ENCODE results near the gene INO80.
A peak's percentile ranks its signal among the peaks of the same experiment; 100 is the strongest.

Gene INO80

GRCh38 chr15:41047474-41047873 lies 68.6 kb downstream of the INO80 start:
- H3K4me3 ChIP-seq: no peak overlapping the region
- no peak overlapping the region for H3K9ac ChIP-seq (ENCODE audit: insufficient read length)
- no peaks in the 10 kb centered on the region for H3K9me3 ChIP-seq (ENCODE audit: low read depth, low read length)
- DNase-seq (ENCODE audit: low read depth, low spot score): no peak
- H3K27ac ChIP-seq: no peak overlapping the region
- peaks cover 73% of the 10 kb centered on the region for H3K36me3 ChIP-seq (ENCODE audit: insufficient read depth, low read length)
- TF ChIP-seq POLR2AphosphoS5 (IDR thresholded peaks at IDR 0.05; ENCODE audit: borderline replicate concordance, low read depth, low read length) (no peak), EZH2 (IDR thresholded peaks at IDR 0.05) (no peak)

- Histone ChIP-seq H3K9me3 (ENCODE audit: low read depth, low read length) (no peaks in the 10 kb centered on the region), H3K9ac (ENCODE audit: insufficient read length) (peak overlapping the region; percentile 29), H3K27ac (peak overlapping the region; percentile 95), H3K36me3 (ENCODE audit: insufficient read depth, low read length) (peaks cover 71% of the 10 kb centered on the region), H3K4me3 (peak overlapping the region; percentile 64)
- TF ChIP-seq EZH2 (IDR thresholded peaks at IDR 0.05) (no peak), POLR2AphosphoS5 (IDR thresholded peaks at IDR 0.05; ENCODE audit: borderline replicate concordance, low read depth, low read length) (no peak; the same call in 1 of the 2 replicates), FOXP2 (optimal IDR thresholded peaks at IDR 0.05; ENCODE audit: control extremely low read depth, extremely low read length, insufficient read depth) (no peak)
- DNase-seq (ENCODE audit: low read depth, low spot score): peak; percentile 86
Measured at GRCh38 chr15:41043276-41043951, 72.7 kb downstream of the INO80 start.

GRCh38 chr15:41042851-41043250 lies 73.2 kb downstream of the INO80 start:
- H3K9ac ChIP-seq (ENCODE audit: insufficient read length): peak overlapping the region; percentile 29
- H3K36me3 ChIP-seq (ENCODE audit: insufficient read depth, low read length): peaks cover 66% of the 10 kb centered on the region
- H3K9me3 ChIP-seq (ENCODE audit: low read depth, low read length): no peaks in the 10 kb centered on the region
- H3K27ac ChIP-seq: peak overlapping the region; percentile 95
- H3K4me3 ChIP-seq: peak overlapping the region; percentile 64
- peak; percentile 51 for DNase-seq (ENCODE audit: low read depth, low spot score)
- TF ChIP-seq EZH2 (IDR thresholded peaks at IDR 0.05) (no peak), FOXP2 (optimal IDR thresholded peaks at IDR 0.05; ENCODE audit: control extremely low read depth, extremely low read length, insufficient read depth) (peak; percentile 49), POLR2AphosphoS5 (IDR thresholded peaks at IDR 0.05; ENCODE audit: borderline replicate concordance, low read depth, low read length) (no peak)

GRCh38 chr15:41039121-41039520 lies 77.0 kb downstream of the INO80 start:
- no peaks in the 10 kb centered on the region for H3K9me3 ChIP-seq (ENCODE audit: low read depth, low read length)
- no peak overlapping the region for H3K27ac ChIP-seq
- no peak overlapping the region for H3K9ac ChIP-seq (ENCODE audit: insufficient read length)
- TF ChIP-seq FOXP2 (optimal IDR thresholded peaks at IDR 0.05; ENCODE audit: control extremely low read depth, extremely low read length, insufficient read depth) (no peak), EZH2 (IDR thresholded peaks at IDR 0.05) (no peak), POLR2AphosphoS5 (IDR thresholded peaks at IDR 0.05; ENCODE audit: borderline replicate concordance, low read depth, low read length) (no peak)
- no peak overlapping the region for H3K4me3 ChIP-seq
- no peak for DNase-seq (ENCODE audit: low read depth, low spot score)
- peaks cover 38% of the 10 kb centered on the region for H3K36me3 ChIP-seq (ENCODE audit: insufficient read depth, low read length)

GRCh38 chr15:41032079-41032328 lies 84.1 kb downstream of the INO80 start:
- Histone ChIP-seq H3K9ac (ENCODE audit: insufficient read length) (peak overlapping the region; percentile 26), H3K4me3 (no peak overlapping the region), H3K9me3 (ENCODE audit: low read depth, low read length) (no peaks in the 10 kb centered on the region), H3K27ac (peak overlapping the region; percentile 60), H3K36me3 (ENCODE audit: insufficient read depth, low read length) (peaks cover 18% of the 10 kb centered on the region)
- no peak for TF ChIP-seq POLR2AphosphoS5 (IDR thresholded peaks at IDR 0.05; ENCODE audit: borderline replicate concordance, low read depth, low read length)
- TF ChIP-seq EZH2 (IDR thresholded peaks at IDR 0.05): no peak
- no peak for TF ChIP-seq FOXP2 (optimal IDR thresholded peaks at IDR 0.05; ENCODE audit: control extremely low read depth, extremely low read length, insufficient read depth)
- DNase-seq (ENCODE audit: low read depth, low spot score): no peak

- no peak for TF ChIP-seq POLR2AphosphoS5 (IDR thresholded peaks at IDR 0.05; ENCODE audit: borderline replicate concordance, low read depth, low read length)
- no peak for TF ChIP-seq FOXP2 (optimal IDR thresholded peaks at IDR 0.05; ENCODE audit: control extremely low read depth, extremely low read length, insufficient read depth)
- TF ChIP-seq EZH2 (IDR thresholded peaks at IDR 0.05): no peak
- Histone ChIP-seq H3K27ac (peak overlapping the region; percentile 54; the same call in 1 of the 2 replicates), H3K9me3 (ENCODE audit: low read depth, low read length) (no peaks in the 10 kb centered on the region), H3K9ac (ENCODE audit: insufficient read length) (no peak overlapping the region), H3K4me3 (no peak overlapping the region), H3K36me3 (ENCODE audit: insufficient read depth, low read length) (peaks cover 23% of the 10 kb centered on the region)
- no peak for DNase-seq (ENCODE audit: low read depth, low spot score)
Measured at GRCh38 chr15:41031232-41032078, 84.6 kb downstream of the INO80 start.

GRCh38 chr15:41028853-41029252 lies 87.2 kb downstream of the INO80 start:
- Histone ChIP-seq H3K9ac (ENCODE audit: insufficient read length) (no peak overlapping the region), H3K36me3 (ENCODE audit: insufficient read depth, low read length) (peaks cover 33% of the 10 kb centered on the region)
- TF ChIP-seq EZH2 (IDR thresholded peaks at IDR 0.05) (no peak), POLR2AphosphoS5 (IDR thresholded peaks at IDR 0.05; ENCODE audit: borderline replicate concordance, low read depth, low read length) (no peak), FOXP2 (optimal IDR thresholded peaks at IDR 0.05; ENCODE audit: control extremely low read depth, extremely low read length, insufficient read depth) (no peak)

GRCh38 chr15:41025393-41025792 lies 90.7 kb downstream of the INO80 start:
- DNase-seq (ENCODE audit: low read depth, low spot score): no peak
- no peak overlapping the region for H3K27ac ChIP-seq
- H3K36me3 ChIP-seq (ENCODE audit: insufficient read depth, low read length): peaks cover 43% of the 10 kb centered on the region
- H3K4me3 ChIP-seq: no peak overlapping the region
- H3K9me3 ChIP-seq (ENCODE audit: low read depth, low read length): no peaks in the 10 kb centered on the region
- H3K9ac ChIP-seq (ENCODE audit: insufficient read length): no peak overlapping the region
- TF ChIP-seq POLR2AphosphoS5 (IDR thresholded peaks at IDR 0.05; ENCODE audit: borderline replicate concordance, low read depth, low read length) (no peak), FOXP2 (optimal IDR thresholded peaks at IDR 0.05; ENCODE audit: control extremely low read depth, extremely low read length, insufficient read depth) (no peak), EZH2 (IDR thresholded peaks at IDR 0.05) (no peak)

More at GRCh38 chr15:41028853-41029252, 87.2 kb downstream of the INO80 start:
- DNase-seq (ENCODE audit: low read depth, low spot score): no peak
- no peak overlapping the region for H3K4me3 ChIP-seq
- no peak overlapping the region for H3K27ac ChIP-seq
- no peaks in the 10 kb centered on the region for H3K9me3 ChIP-seq (ENCODE audit: low read depth, low read length)
